HepG2 (cell line): ENCODE results near the gene LATS2. TPM values are rescaled to one million over a fixed set of nuclear protein-coding genes. Genes with fewer than 3 reads are reported as not detected.

Experiments used
- ATAC-seq: fragments of 200-7000 bp; cut with Tn5 transposase; 3 replicates; pipeline ENCODE4 v1.9.1; 2020; ENCODE audit warnings: mild to moderate bottlenecking, moderate library complexity
- BruUV-seq: library from RNA; stranded (reverse); fragments of 400-500 nt; replicated peaks from 2 replicates; lab custom pipeline; 2021; lab: Mats Ljungman, UMichigan
- CTCF ChIA-PET: fragments of 300-600 bp; formaldehyde crosslinking; extraction: SDS; loops from one replicate; lab custom pipeline; 2021; ENCODE audit warnings: low total read pairs, inconsistent platforms, low intra/inter-chr PET ratio; lab: Yijun Ruan, JAX
- POLR2A ChIA-PET: fragments of 350-600 bp; sonication (Branson Sonifier 250); formaldehyde crosslinking; loops from one replicate; lab custom pipeline; 2020; ENCODE audit warnings: antibody characterized with exemption, inconsistent platforms; lab: Yijun Ruan, JAX
- DNase-seq: peaks from one replicate; pipeline ENCODE4 v3.0.0-alpha.2; 2015; ENCODE audit warnings: low spot score
- FAIRE-seq: peaks from 3 replicates; lab custom pipeline; 2011; peaks lifted over from hg19 to GRCh38; lab: Jason Lieb, UNC
- H2AFZ ChIP-seq: one replicate; pipeline ENCODE4 v1.6.1; 2011; ENCODE audit warnings: low read length, inconsistent platforms
- H3K27ac ChIP-seq: fragments of 300-600 bp; 3 replicates; pipeline ENCODE4 v1.8.0; 2011; ENCODE audit warnings: mixed run types, mild to moderate bottlenecking, mixed read lengths, low read length, inconsistent platforms; ENCODE audit not compliant: insufficient read depth; ENCODE audit errors: extremely low read length
- H3K27me3 ChIP-seq, 2 experiments: fragments of 200-600 bp in 1 of 2; 2 replicates in 1 of 2; 3 replicates in 1 of 2; pipeline versions ENCODE4 v1.6.0 to v1.8.0; 2011; ENCODE audit warnings: low read length in 2 of 2, mild to moderate bottlenecking in 2 of 2, moderate library complexity in 2 of 2, inconsistent platforms in 1 of 2; ENCODE audit not compliant: insufficient read depth in 2 of 2, control insufficient read depth in 1 of 2
- H3K36me3 ChIP-seq, 2 experiments: fragments of 200-600 bp in 1 of 2; replicated peaks in 1 of 2; 2 replicates in 1 of 2; 3 replicates in 1 of 2; pipeline versions ENCODE4 v1.5.1 to v1.8.0; 2011; ENCODE audit warnings: low read length in 2 of 2, inconsistent platforms in 1 of 2; ENCODE audit not compliant: insufficient read depth in 2 of 2, control insufficient read depth in 1 of 2
- H3K4me1 ChIP-seq: 2 replicates; pipeline ENCODE4 v1.5.1; 2012; ENCODE audit warnings: low read length, inconsistent platforms; ENCODE audit not compliant: insufficient read depth
- H3K4me2 ChIP-seq: 2 replicates; pipeline ENCODE4 v1.6.0; 2011; ENCODE audit warnings: low read depth, low read length, inconsistent platforms
- H3K4me3 ChIP-seq, 3 experiments: fragments of 200-600 bp in 1 of 3; sonication (generic), shearing (Covaris generic) in 1 of 3; replicated peaks in 1 of 3; 2 replicates each; pipeline ENCODE4 v1.5.1; 2011 to 2016; ENCODE audit warnings: low read length in 3 of 3, inconsistent platforms in 2 of 3, low read depth in 2 of 3, mild to moderate bottlenecking in 2 of 3, control low read depth in 1 of 3, mixed read lengths in 1 of 3; ENCODE audit not compliant: insufficient read depth in 1 of 3
- H3K79me2 ChIP-seq: one replicate; pipeline ENCODE4 v1.6.1; 2011; ENCODE audit warnings: low read length, inconsistent platforms; ENCODE audit not compliant: insufficient read depth
- H3K9ac ChIP-seq: 2 replicates; pipeline ENCODE4 v1.6.0; 2011; ENCODE audit warnings: mild to moderate bottlenecking, low read depth, low read length, inconsistent platforms; ENCODE audit not compliant: insufficient read depth
- H3K9me3 ChIP-seq: 2 replicates; pipeline ENCODE4 v1.5.1; 2012; ENCODE audit warnings: mild to moderate bottlenecking, low read length
- H4K20me1 ChIP-seq: 2 replicates; pipeline ENCODE4 v1.6.0; 2011; ENCODE audit warnings: inconsistent platforms, mild to moderate bottlenecking, low read length, moderate library complexity; ENCODE audit not compliant: insufficient read depth
- LCORL ChIP-seq, 2 experiments: fragments of 450-650 bp in 1 of 2; sonication (generic) in 1 of 2; formaldehyde crosslinking in 1 of 2; IDR thresholded peaks; 2 replicates each; pipeline versions ENCODE4 v1.5.0 to v1.6.1; 2017 to 2020; ENCODE audit warnings: antibody characterized with exemption in 1 of 2, missing genetic modification reagents in 1 of 2
- TBP ChIP-seq: sonication (generic); formaldehyde crosslinking; IDR thresholded peaks from 2 replicates; pipeline ENCODE4 v1.5.0; 2020; ENCODE audit warnings: missing genetic modification reagents
- ZBTB14 ChIP-seq: sonication (generic); formaldehyde crosslinking; IDR thresholded peaks from 2 replicates; pipeline ENCODE4 v1.4.0; 2020; ENCODE audit warnings: missing genetic modification reagents
- ZNF354B ChIP-seq: sonication (generic); formaldehyde crosslinking; IDR thresholded peaks from 2 replicates; pipeline ENCODE4 v1.8.0; 2022; ENCODE audit warnings: mild to moderate bottlenecking, missing genetic modification reagents
- ZNF710 ChIP-seq: sonication (generic); formaldehyde crosslinking; IDR thresholded peaks from 2 replicates; pipeline ENCODE4 v1.5.0; 2020; ENCODE audit warnings: mild to moderate bottlenecking, missing genetic modification reagents, borderline replicate concordance
- WGBS: methylation state at CpG from one replicate; pipeline ENCODE4 v1.1.6; 2017; ENCODE audit warnings: low lambda C conversion rate; 5-methylcytosine and 5-hydroxymethylcytosine counted together
- in situ Hi-C: cut with HindIII; loops from 2 replicates; pipeline ENCODE4 v1.10.0; 2017; ENCODE audit warnings: low pct_unique_long_range_greater_than_20kb; ENCODE audit not compliant: extremely low pct_ligation_motif_present
- intact Hi-C: fragments of 100-400 bp; cut with micrococcal nuclease; formaldehyde crosslinking; loops from one replicate; pipeline ENCODE4 v1.10.0; 2022; ENCODE audit not compliant: unreplicated experiment
- polyA plus RNA-seq, 8 experiments: library from polyadenylated mRNA; depleted of rRNA in 3 of 8; stranded (reverse) in 7 of 8; unstranded in 1 of 8; fragments of >200 nt; fragmentation: Illumina TruSeq in 4 of 8; extraction: Trizol in 4 of 8; gene quantifications; 2 replicates each; pipeline versions ENCODE4 v1.2.1 to v1.2.3, GENCODE V29; 2011 to 2016; ENCODE audit warnings: low read depth in 4 of 8, missing spikeins in 1 of 8, mixed read lengths in 1 of 8; ENCODE audit not compliant: insufficient read depth in 1 of 8
- total RNA-seq, 5 experiments: library from RNA; depleted of rRNA; stranded (reverse); fragments of >200 nt; fragmentation: Illumina TruSeq; extraction: Trizol; gene quantifications; 2 replicates each; pipeline ENCODE4 v1.2.3, GENCODE V29; 2016; ENCODE audit warnings: low read depth in 1 of 5

The LATS2 gene
- total and polyA plus RNA-seq, 2 of the 13 experiments (the other 11 are each of a cell fraction or from before 2014, with no cell fraction given), result 7.3 to 8.5 TPM

- in situ Hi-C loops, result no loop called here
- peak overlapping the region; percentile 78 for H3K27ac ChIP-seq
Measured at GRCh38 chr13:21015284-21015683, 46.1 kb downstream of the LATS2 start.

More at GRCh38 chr13:21015284-21015683, 46.1 kb downstream of the LATS2 start:
- Histone ChIP-seq H4K20me1 (peaks cover 3% of the 10 kb centered on the region; the same call in 1 of the 2 replicates), H3K79me2 (peaks cover 60% of the 10 kb centered on the region), H3K4me3 (peak overlapping the region in 1 of 3 experiments; percentile 36; a peak in 1 of 6 replicates), H3K9me3 (no peaks in the 10 kb centered on the region), H3K9ac (peak overlapping the region; percentile 50), H3K36me3 (peaks cover 3 to 4% of the 10 kb centered on the region in 2 experiments; a peak in 3 of 5 replicates), H2AFZ (no peak overlapping the region), H3K27me3 (no peaks in the 10 kb centered on the region), H3K4me2 (peak overlapping the region; percentile 65), H3K4me1 (peaks cover 78% of the 10 kb centered on the region)
- no TSS peak for BruUV-seq
- DNase-seq, result no peak
- ChIA-PET POLR2A (interaction anchor here (0.9 to 1.2 kb wide), 4 partner anchors 11 to 87 kb away, joined by 3 to 6 read pairs (median 4); partner anchors contain the start of gene LATS2), CTCF (no interaction called here)
- ATAC-seq, result no peak; the same call in 2 of the 3 replicates
- TF ChIP-seq LCORL (IDR thresholded peaks at IDR 0.05) (no peak), LCORL (CRISPR knock-in tag; IDR thresholded peaks at IDR 0.05) (0 out of 2 replicates have a peak, but pooled peaks have one; percentile 2), ZBTB14 (no peak), TBP (CRISPR knock-in tag) (no peak), ZNF710 (CRISPR knock-in tag) (no peak), ZNF354B (CRISPR knock-in tag) (0 out of 2 replicates have a peak, but pooled peaks have one; percentile 2)
- WGBS, result 50% methylated on average over 1 of the region's 1 CpG
- intact Hi-C loops, result no loop called here
- FAIRE-seq, result no peak
